NT2/D1 (cell line): ENCODE measurements around the gene ARSG.

Experiments
- SUZ12 ChIP-seq: IDR thresholded peaks from 2 replicates; pipeline ENCODE4 v1.6.1; 2011; ENCODE audit not compliant: insufficient read length, insufficient read depth; ENCODE audit errors: extremely low read depth
- YY1 ChIP-seq: IDR thresholded peaks from 2 replicates; pipeline ENCODE4 v1.6.1; 2011; ENCODE audit not compliant: insufficient read length, insufficient read depth
- ZNF274 ChIP-seq: IDR thresholded peaks from 2 replicates; pipeline ENCODE4 v1.6.1; 2011; ENCODE audit warnings: mild to moderate bottlenecking, low read depth, low read length

DNA sequence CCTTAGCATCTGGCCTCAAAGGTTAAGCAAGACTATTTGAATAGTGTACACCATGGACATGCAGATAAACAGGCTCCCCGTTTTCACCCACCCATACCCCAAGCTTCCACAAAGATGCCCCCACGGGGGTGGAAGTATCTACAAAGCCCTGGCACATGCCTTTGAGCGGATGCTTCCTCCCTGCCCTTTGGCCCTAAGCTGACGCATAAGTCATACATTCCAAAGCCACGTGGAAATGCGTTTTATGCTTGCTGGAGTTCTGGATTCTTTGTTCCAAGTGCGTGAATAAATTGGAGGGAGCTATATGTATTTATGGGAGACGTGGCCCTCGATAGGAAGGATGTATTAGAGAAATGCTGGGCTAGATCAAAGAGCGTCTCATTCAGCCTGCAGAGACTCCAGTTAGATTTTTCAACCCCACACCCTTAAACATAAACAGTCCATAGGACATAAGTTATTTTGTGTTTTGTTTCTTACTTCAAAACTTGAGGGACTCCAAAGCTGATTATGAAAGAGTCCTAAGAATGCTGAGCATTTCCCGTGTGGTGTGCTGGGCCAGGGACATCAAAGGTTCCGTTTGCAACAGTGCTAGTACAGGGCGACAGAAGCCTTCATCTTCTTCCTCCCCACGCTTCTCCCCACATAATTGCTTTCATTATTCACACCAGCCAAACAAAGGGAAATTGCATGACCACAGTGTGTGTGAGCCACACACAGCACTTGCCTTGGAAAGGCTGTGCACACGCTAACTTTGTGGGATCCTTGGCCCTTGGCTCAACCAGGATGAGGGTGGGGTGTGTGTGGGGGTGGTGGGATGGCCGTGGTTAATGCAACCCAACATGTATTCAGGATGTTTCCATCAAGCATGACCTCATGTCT, 92.4 kb downstream of the ARSG start:
- TF ChIP-seq SUZ12 (no peak), ZNF274 (no peak), YY1 (no peak)
